ENCODE results near the gene PHPT1. TPM values are rescaled to one million over a fixed set of nuclear protein-coding genes. Genes with fewer than 3 reads are reported as not detected.

Gene PHPT1
- total RNA-seq, 2 donors from 2014 or later, result 107 to 122 TPM

- Histone ChIP-seq H3K4me1 (ENCODE audit: control insufficient read depth, insufficient read depth, low read length) (no peaks in the 10 kb centered on the region), H3K36me3 (ENCODE audit: control insufficient read depth, insufficient read depth, low read length) (peaks cover 56% of the 10 kb centered on the region), H3K4me3 (ENCODE audit: low read length) (no peak overlapping the region), H3K27ac (ENCODE audit: low read depth, low read length) (no peak overlapping the region), H3K9me3 (ENCODE audit: control insufficient read depth, low read length) (no peaks in the 10 kb centered on the region), H3K9ac (ENCODE audit: extremely low read depth, low read length, poor library complexity, severe bottlenecking) (no peak overlapping the region), H3K27me3 (ENCODE audit: control insufficient read depth, insufficient read depth, low read length, poor library complexity, severe bottlenecking) (no peaks in the 10 kb centered on the region)
- TF ChIP-seq, protein P1, sequence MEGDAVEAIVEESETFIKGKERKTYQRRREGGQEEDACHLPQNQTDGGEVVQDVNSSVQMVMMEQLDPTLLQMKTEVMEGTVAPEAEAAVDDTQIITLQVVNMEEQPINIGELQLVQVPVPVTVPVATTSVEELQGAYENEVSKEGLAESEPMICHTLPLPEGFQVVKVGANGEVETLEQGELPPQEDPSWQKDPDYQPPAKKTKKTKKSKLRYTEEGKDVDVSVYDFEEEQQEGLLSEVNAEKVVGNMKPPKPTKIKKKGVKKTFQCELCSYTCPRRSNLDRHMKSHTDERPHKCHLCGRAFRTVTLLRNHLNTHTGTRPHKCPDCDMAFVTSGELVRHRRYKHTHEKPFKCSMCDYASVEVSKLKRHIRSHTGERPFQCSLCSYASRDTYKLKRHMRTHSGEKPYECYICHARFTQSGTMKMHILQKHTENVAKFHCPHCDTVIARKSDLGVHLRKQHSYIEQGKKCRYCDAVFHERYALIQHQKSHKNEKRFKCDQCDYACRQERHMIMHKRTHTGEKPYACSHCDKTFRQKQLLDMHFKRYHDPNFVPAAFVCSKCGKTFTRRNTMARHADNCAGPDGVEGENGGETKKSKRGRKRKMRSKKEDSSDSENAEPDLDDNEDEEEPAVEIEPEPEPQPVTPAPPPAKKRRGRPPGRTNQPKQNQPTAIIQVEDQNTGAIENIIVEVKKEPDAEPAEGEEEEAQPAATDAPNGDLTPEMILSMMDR (conservative IDR thresholded peaks at IDR 0.05), result no peak
- Mint-ChIP-seq H3K36me3 (ENCODE audit: low read depth) (peaks cover 54% of the 10 kb centered on the region), H3K4me1 (no peaks in the 10 kb centered on the region), H3K27ac (peak overlapping the region; percentile 41), H3K9me3 (no peaks in the 10 kb centered on the region), H3K4me3 (no peak overlapping the region), H3K27me3 (ENCODE audit: insufficient read depth) (no peaks in the 10 kb centered on the region)
- DNase-seq, result no peak
- WGBS, 2 experiments (ENCODE audit: insufficient coverage in 1 of 2, insufficient read length in 1 of 2), result 96 to 97% methylated on average over 17 to 21 of the region's 21 CpGs
Observed at GRCh38 chr9:136898483-136899100, 49.4 kb downstream of the PHPT1 start.

DNA sequence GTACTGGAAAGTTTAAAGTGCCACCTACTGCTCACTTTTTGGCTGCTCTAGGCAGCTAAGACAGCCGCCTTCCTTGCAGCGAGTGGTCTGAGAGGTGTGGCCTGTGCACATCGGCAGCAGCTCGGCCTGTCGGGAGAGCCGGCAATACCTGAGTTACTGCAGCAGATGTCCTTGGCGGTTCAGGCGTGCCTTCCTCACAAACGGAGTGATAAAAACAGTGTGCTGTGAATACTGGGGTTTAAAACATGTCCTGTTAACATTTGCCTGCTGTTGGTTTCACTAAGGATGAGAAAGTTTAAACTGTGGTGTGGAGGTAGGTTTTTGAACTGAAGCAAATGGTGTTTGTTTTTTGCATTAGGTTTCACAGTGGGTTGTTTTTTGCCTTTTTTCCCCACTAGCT lies 50.0 kb downstream of the PHPT1 start:
- Histone ChIP-seq H3K9me3 (ENCODE audit: control insufficient read depth, low read length) (no peaks in the 10 kb centered on the region), H3K36me3 (ENCODE audit: control insufficient read depth, insufficient read depth, low read length) (peaks cover 61% of the 10 kb centered on the region), H3K27ac (ENCODE audit: low read depth, low read length) (no peak overlapping the region), H3K9ac (ENCODE audit: extremely low read depth, low read length, poor library complexity, severe bottlenecking) (no peak overlapping the region), H3K4me3 (ENCODE audit: low read length) (no peak overlapping the region), H3K27me3 (ENCODE audit: control insufficient read depth, insufficient read depth, low read length, poor library complexity, severe bottlenecking) (no peaks in the 10 kb centered on the region), H3K4me1 (ENCODE audit: control insufficient read depth, insufficient read depth, low read length) (no peaks in the 10 kb centered on the region)
- WGBS, 2 experiments (ENCODE audit: insufficient coverage in 1 of 2, insufficient read length in 1 of 2), result 89 to 90% methylated on average over 9 of the region's 9 CpGs
- Mint-ChIP-seq H3K9me3 (no peaks in the 10 kb centered on the region), H3K4me3 (no peak overlapping the region), H3K36me3 (ENCODE audit: low read depth) (peaks cover 54% of the 10 kb centered on the region), H3K4me1 (no peaks in the 10 kb centered on the region), H3K27me3 (ENCODE audit: insufficient read depth) (no peaks in the 10 kb centered on the region), H3K27ac (peak overlapping the region; percentile 39)
- TF ChIP-seq, protein P1 (conservative IDR thresholded peaks at IDR 0.05), result no peak
- no peak for DNase-seq

- peaks cover 54% of the 10 kb centered on the region for H3K36me3 Mint-ChIP-seq (ENCODE audit: low read depth)
- H3K4me3 Mint-ChIP-seq, result no peak overlapping the region
- Histone ChIP-seq H3K36me3 (ENCODE audit: control insufficient read depth, insufficient read depth, low read length) (peaks cover 65% of the 10 kb centered on the region), H3K27me3 (ENCODE audit: control insufficient read depth, insufficient read depth, low read length, poor library complexity, severe bottlenecking) (no peaks in the 10 kb centered on the region), H3K27ac (ENCODE audit: low read depth, low read length) (no peak overlapping the region), H3K9me3 (ENCODE audit: control insufficient read depth, low read length) (no peaks in the 10 kb centered on the region), H3K4me3 (ENCODE audit: low read length) (no peak overlapping the region), H3K4me1 (ENCODE audit: control insufficient read depth, insufficient read depth, low read length) (no peaks in the 10 kb centered on the region), H3K9ac (ENCODE audit: extremely low read depth, low read length, poor library complexity, severe bottlenecking) (no peak overlapping the region)
- TF ChIP-seq, protein P1 (conservative IDR thresholded peaks at IDR 0.05), result no peak
- H3K4me1 Mint-ChIP-seq, result no peaks in the 10 kb centered on the region
- no peak overlapping the region for H3K27ac Mint-ChIP-seq
- DNase-seq, result no peak
- 96 to 97% methylated on average over 6 to 10 of the region's 10 CpGs for WGBS, 2 experiments (ENCODE audit: insufficient coverage in 1 of 2, insufficient read length in 1 of 2)
- no peaks in the 10 kb centered on the region for H3K9me3 Mint-ChIP-seq
- H3K27me3 Mint-ChIP-seq (ENCODE audit: insufficient read depth), result no peaks in the 10 kb centered on the region
Observed at GRCh38 chr9:136900556-136900955, 51.3 kb downstream of the PHPT1 start.

Small RNAs within 50 kb of the gene (microRNA-seq; reads per million reads assigned to microRNA genes)
- not detected for gene MIR4292 (ENCODE audit: borderline microRNAs expressed)
- gene MIR4479 (ENCODE audit: borderline microRNAs expressed), result not detected

Other genes with a start within 250 kb of the PHPT1 start
- 10 to 100 TPM; 31.5 to 34.0 TPM for gene EGFL7, start 186.5 kb upstream of the PHPT1 start, total RNA-seq
- 10 to 100 TPM; 33.4 to 39.8 TPM for gene AGPAT2, start 162.0 kb upstream of the PHPT1 start, total RNA-seq
- gene DIPK1B, start 136.8 kb upstream of the PHPT1 start, total RNA-seq, result 10 to 100 TPM; 35.1 to 45.4 TPM
- gene LCN10, start 106.5 kb upstream of the PHPT1 start, total RNA-seq, result 1 to 10 TPM in 1 of 2 donors, under 1 TPM in 1; 0.91 to 1.1 TPM
- gene LCN6, start 100.9 kb upstream of the PHPT1 start, total RNA-seq, result not detected
- not detected for gene LCN8, start 91.2 kb upstream of the PHPT1 start, total RNA-seq
- gene LCN15, start 84.9 kb upstream of the PHPT1 start, total RNA-seq, result 1 to 10 TPM in 1 of 2 donors, under 1 TPM in 1; 0.51 to 1.2 TPM
- 100 to 1,000 TPM; 215 to 339 TPM for gene TMEM141, start 58.1 kb upstream of the PHPT1 start, total RNA-seq
- 10 to 100 TPM; 10.9 to 13.4 TPM for gene CCDC183, start 53.1 kb upstream of the PHPT1 start, total RNA-seq
- gene RABL6, start 41.5 kb upstream of the PHPT1 start, total RNA-seq, result 100 to 1,000 TPM; 159 to 206 TPM
- 1 to 10 TPM; 1.4 to 3.5 TPM for gene AJM1, start 6.9 kb upstream of the PHPT1 start, total RNA-seq
- 10 to 100 TPM in 1 of 2 donors, 1 to 10 TPM in 1; 6.8 to 15.4 TPM for gene MAMDC4, start 2.9 kb downstream of the PHPT1 start, total RNA-seq
- 100 to 1,000 TPM; 326 to 339 TPM for gene EDF1, start 16.9 kb downstream of the PHPT1 start, total RNA-seq
- 10 to 100 TPM; 45.9 to 55.1 TPM for gene TRAF2, start 37.1 kb downstream of the PHPT1 start, total RNA-seq
- 10 to 100 TPM; 64.2 to 76.5 TPM for gene FBXW5, start 95.3 kb downstream of the PHPT1 start, total RNA-seq
- 1 to 10 TPM; 1.2 to 1.6 TPM for gene C8G, start 95.8 kb downstream of the PHPT1 start, total RNA-seq
- gene LCN12, start 102.9 kb downstream of the PHPT1 start, total RNA-seq, result 1 to 10 TPM; 2.1 to 4.4 TPM
- 10 to 100 TPM; 13.8 to 22.1 TPM for gene PTGDS, start 128.1 kb downstream of the PHPT1 start, total RNA-seq
- 1 to 10 TPM; 1.4 to 2.2 TPM for gene LCNL1, start 133.6 kb downstream of the PHPT1 start, total RNA-seq
- 10 to 100 TPM; 58.3 to 66.7 TPM for gene PAXX, start 143.0 kb downstream of the PHPT1 start, total RNA-seq
- under 1 TPM in 1 of 2 donors, not detected in 1; 0.46 TPM for gene CLIC3, start 147.2 kb downstream of the PHPT1 start, total RNA-seq
- gene ABCA2, start 178.8 kb downstream of the PHPT1 start, total RNA-seq, result 10 to 100 TPM; 21.5 to 30.0 TPM
- gene FUT7, start 182.7 kb downstream of the PHPT1 start, total RNA-seq, result not detected
- gene NPDC1, start 196.8 kb downstream of the PHPT1 start, total RNA-seq, result 10 to 100 TPM; 60.8 to 73.3 TPM
- 1 to 10 TPM; 1.2 to 2.4 TPM for gene ENTPD2, start 204.7 kb downstream of the PHPT1 start, total RNA-seq
- 10 to 100 TPM; 20.8 to 24.9 TPM for gene SAPCD2, start 221.1 kb downstream of the PHPT1 start, total RNA-seq
- 1 to 10 TPM; 2.6 to 4.5 TPM for gene UAP1L1, start 228.1 kb downstream of the PHPT1 start, total RNA-seq
- 10 to 100 TPM; 62.1 to 63.5 TPM for gene MAN1B1, start 237.6 kb downstream of the PHPT1 start, total RNA-seq

All from endodermal cell (in vitro differentiated cells).